Measurements from ENCODE around the gene ZC3HAV1.
A peak's percentile ranks its signal among the peaks of the same experiment; 100 is the strongest.
"Not testable (repeated sequence)": the region's sequence is repeated elsewhere in the genome, so short reads cannot be mapped to it uniquely, and the experiment has no call there.

Gene ZC3HAV1

DNA sequence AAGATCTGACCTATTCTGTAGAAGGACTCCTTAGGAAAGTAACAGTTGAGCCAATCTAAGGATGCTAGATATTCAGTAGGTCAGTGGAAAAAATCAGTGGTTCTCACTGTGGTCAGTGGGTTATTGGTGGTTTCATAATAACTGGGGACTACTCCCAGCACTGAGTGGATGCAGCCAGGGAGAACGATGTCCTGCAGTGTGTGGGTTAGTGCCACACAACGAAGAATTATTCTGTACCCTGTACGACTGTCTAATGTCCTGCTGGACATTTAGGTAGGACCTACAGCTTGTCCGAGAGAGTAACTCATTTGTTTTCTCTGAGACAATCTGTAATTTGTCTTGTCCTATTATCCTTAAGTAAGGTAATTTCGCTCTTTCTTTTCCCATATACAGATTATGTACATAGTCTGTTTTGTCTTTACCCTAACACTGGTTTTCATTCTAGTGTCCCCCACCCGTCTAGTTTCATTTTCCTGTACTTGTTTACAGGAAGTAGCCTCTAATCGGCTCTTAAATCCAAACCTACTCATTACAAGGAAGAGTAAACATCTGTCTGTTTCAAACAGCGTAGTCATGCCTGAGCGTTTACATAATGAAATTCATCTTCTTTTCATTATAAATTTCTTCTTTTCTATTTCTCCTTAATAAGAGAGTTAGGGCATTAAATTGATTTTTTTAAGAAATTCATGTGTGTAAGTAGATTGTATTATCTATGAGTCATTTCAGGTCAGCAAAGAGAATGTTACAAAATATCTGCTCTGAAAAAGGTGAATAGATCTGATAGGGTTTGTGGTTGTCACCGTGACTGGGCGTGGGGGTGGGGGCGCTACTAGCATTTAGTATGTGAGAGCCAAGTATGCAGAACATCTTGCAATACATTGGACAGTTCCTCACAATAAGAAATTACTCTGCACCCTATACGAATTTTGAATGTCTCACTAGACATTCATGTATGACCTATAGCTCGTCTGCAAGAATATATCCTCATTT is 65.4 kb downstream of the ZC3HAV1 start:
- Mint-ChIP-seq H3K4me3 (no peak overlapping the region), H3K27me3 (no peaks in the 10 kb centered on the region), H3K4me1 (peaks cover 55% of the 10 kb centered on the region), H3K36me3 (ENCODE audit: low read depth) (peaks cover 55% of the 10 kb centered on the region), H3K27ac (peak overlapping the region; percentile 60), H3K9me3 (peaks cover 4% of the 10 kb centered on the region)
- ATAC-seq (peak; percentile 59), DNase-seq (peak; percentile 63)

DNA sequence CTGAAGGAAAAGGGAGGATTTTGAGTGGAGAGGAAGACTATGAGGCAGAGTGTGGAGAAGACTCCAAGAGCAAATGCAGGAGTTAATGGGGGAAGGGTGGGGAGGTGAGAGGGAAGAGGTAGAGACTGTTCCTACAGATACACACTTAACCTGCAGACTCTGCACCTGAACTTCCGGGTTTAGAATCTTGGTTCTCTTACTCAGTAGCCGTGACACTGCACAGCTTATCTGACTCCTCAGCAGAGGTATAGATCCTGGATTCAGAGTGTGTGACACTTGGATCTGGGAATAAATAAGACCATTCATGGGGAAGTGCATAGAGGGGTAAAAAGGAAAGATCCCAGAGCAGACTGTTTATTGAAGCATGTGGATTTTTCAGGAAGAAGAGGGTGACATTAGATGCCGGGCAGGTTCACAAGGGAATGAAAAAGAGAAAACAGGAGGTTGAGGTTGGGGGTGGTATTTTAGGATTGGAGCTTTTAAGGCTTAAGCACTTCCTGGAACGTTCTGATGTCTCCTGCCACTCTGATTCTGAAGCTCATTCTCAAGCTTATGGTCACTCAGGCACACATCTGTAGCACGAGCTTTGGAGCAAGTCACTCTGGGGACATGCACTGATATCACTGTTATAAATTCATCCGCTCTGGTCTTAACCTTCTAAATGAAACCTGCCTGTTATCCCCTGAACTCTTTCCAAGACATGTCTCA is 68.0 kb downstream of the ZC3HAV1 start:
- no peaks in the 10 kb centered on the region for H3K27me3 Mint-ChIP-seq
- H3K9me3 Mint-ChIP-seq, result peaks cover 4% of the 10 kb centered on the region
- H3K4me1 Mint-ChIP-seq, result peaks cover 37% of the 10 kb centered on the region
- peaks cover 32% of the 10 kb centered on the region for H3K36me3 Mint-ChIP-seq (ENCODE audit: low read depth)
- ATAC-seq, result no peak
- H3K4me3 Mint-ChIP-seq, result no peak overlapping the region
- DNase-seq, result no peak
- H3K27ac Mint-ChIP-seq, result no peak overlapping the region

- H3K9me3 Mint-ChIP-seq, result no peaks in the 10 kb centered on the region
- peaks cover 15% of the 10 kb centered on the region for H3K36me3 Mint-ChIP-seq (ENCODE audit: low read depth)
- H3K4me1 Mint-ChIP-seq, result peaks cover 28% of the 10 kb centered on the region
- ATAC-seq (no peak), DNase-seq (no peak)
- peaks cover 2% of the 10 kb centered on the region for H3K27me3 Mint-ChIP-seq
- no peak overlapping the region for H3K27ac Mint-ChIP-seq
- H3K4me3 Mint-ChIP-seq, result no peak overlapping the region
These were observed 70.8 kb downstream of the ZC3HAV1 start for GRCh38 chr7:139038691-139039090.

DNA sequence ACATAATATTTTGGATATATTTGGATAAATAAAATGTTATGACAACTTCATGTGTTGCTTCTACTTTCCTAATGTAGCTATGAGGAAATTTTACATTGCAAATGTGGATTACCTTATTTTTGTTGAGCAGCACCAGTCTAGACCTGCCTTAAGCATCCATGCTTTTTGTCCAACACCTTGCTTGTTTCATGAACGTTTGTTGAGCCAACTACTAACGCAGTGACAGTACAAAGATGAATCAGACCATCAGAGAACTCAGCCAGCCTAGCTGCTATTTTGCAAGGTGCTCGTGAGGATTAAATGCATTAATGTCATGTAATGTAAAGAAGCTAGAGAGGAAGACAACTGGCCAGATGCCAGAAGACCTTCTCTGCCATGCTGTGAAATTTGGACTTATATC is 72.6 kb downstream of the ZC3HAV1 start:
- DNase-seq (no peak), ATAC-seq (no peak)
- no peak overlapping the region for H3K27ac Mint-ChIP-seq
- peaks cover 2% of the 10 kb centered on the region for H3K27me3 Mint-ChIP-seq
- H3K4me1 Mint-ChIP-seq, result peaks cover 26% of the 10 kb centered on the region
- peaks cover 19% of the 10 kb centered on the region for H3K36me3 Mint-ChIP-seq (ENCODE audit: low read depth)
- no peaks in the 10 kb centered on the region for H3K9me3 Mint-ChIP-seq
- peak overlapping the region; percentile 84 for H3K4me3 Mint-ChIP-seq

DNA sequence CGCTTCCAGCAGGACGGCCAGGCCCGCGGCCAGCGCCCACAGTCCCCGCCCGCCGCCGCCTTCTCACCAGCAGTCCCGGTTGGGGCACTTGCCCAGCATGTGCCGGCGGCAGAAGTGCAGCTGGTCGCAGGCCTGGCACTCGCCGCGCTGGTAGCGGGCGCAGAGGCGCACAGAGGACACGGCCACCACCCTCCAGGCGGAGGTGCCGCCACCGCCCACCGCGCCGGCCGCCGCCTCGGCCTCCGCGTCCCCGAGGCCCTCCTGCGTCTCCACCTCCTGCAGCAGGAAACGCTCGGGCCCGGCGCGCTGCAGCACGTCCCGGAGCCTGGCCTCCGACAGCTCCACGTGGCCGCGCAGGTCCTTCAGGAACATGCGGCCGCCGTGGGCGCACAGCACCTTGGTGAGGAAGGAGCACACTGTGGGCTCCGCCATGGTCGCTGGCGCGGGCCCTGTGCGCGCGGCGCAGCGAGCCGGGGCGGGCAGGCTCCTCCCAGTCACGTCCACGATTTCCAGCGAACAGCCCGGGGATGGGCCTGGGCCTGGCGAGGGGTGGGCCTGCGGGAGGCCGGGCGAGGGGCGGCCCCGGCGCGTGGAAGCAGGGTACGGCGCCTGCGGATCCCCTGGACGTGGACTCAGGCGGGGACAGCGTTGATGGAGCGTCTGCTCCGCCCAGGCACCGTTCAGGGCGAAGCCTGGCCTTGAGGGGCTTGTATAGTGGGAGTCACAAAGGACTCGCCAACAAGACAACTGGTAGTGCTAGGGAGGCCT is 73.8 kb downstream of the ZC3HAV1 start, which contains the start of gene ZC3HAV1L:
ZC3HAV1L (minus strand) TSS at position 457 of the 768 bp plus-strand sequence; CDS start at position 432, 25 bp downstream.
- DNase-seq (peak; percentile 74), ATAC-seq (peak; percentile 92)
- Mint-ChIP-seq H3K4me3 (peak within 1 kb of the TSS; percentile 84), H3K27ac (peak within 1 kb of the TSS; percentile 76), H3K27me3 (peaks cover 2% of the 10 kb centered on the region), H3K36me3 (ENCODE audit: low read depth) (peaks cover 25% of the 10 kb centered on the region), H3K9me3 (no peaks in the 10 kb centered on the region), H3K4me1 (peaks cover 26% of the 10 kb centered on the region)

- Mint-ChIP-seq H3K27ac (peak overlapping the region; percentile 76), H3K27me3 (peaks cover 2% of the 10 kb centered on the region), H3K36me3 (ENCODE audit: low read depth) (peaks cover 28% of the 10 kb centered on the region), H3K9me3 (no peaks in the 10 kb centered on the region), H3K4me3 (peak overlapping the region; percentile 84), H3K4me1 (peaks cover 26% of the 10 kb centered on the region)
- DNase-seq (peak; percentile 48), ATAC-seq (peak; percentile 29)
These were observed 74.5 kb downstream of the ZC3HAV1 start for GRCh38 chr7:139034855-139035585.

DNA sequence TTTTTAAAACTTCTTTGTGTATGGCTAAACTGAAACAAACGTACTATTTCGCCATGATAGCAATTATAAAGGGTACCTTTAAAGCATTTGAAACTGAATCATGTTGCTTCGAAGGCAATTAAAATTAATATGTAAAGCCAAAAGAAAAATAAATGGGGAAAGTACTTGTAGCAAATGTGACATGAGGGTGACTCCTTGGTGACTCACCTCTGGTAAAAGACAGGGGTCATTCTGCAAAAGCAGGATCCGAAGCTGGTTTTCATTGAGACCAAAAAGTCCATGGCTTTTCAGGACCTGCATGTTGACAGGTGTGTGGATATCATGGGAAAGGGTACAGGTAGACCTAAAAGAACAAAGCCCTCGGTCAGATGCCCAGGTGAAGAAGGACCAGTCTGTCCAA is 75.2 kb downstream of the ZC3HAV1 start:
- no peak overlapping the region for H3K27ac Mint-ChIP-seq
- H3K4me1 Mint-ChIP-seq, result peaks cover 26% of the 10 kb centered on the region
- peak overlapping the region; percentile 84 for H3K4me3 Mint-ChIP-seq
- H3K36me3 Mint-ChIP-seq (ENCODE audit: low read depth), result peaks cover 34% of the 10 kb centered on the region
- peaks cover 2% of the 10 kb centered on the region for H3K27me3 Mint-ChIP-seq
- no peaks in the 10 kb centered on the region for H3K9me3 Mint-ChIP-seq
- ATAC-seq (no peak), DNase-seq (no peak)

- peaks cover 26% of the 10 kb centered on the region for H3K4me1 Mint-ChIP-seq
- DNase-seq, result no peak
- H3K4me3 Mint-ChIP-seq, result peak overlapping the region; percentile 84
- ATAC-seq, result no peak
- peaks cover 39% of the 10 kb centered on the region for H3K36me3 Mint-ChIP-seq (ENCODE audit: low read depth)
- peaks cover 2% of the 10 kb centered on the region for H3K27me3 Mint-ChIP-seq
- H3K9me3 Mint-ChIP-seq, result no peaks in the 10 kb centered on the region
- H3K27ac Mint-ChIP-seq, result no peak overlapping the region
These were observed 76.0 kb downstream of the ZC3HAV1 start for GRCh38 chr7:139033346-139034114.

- peaks cover 46% of the 10 kb centered on the region for H3K36me3 Mint-ChIP-seq (ENCODE audit: low read depth)
These were observed 77.0 kb downstream of the ZC3HAV1 start for GRCh38 chr7:139032473-139032872.

GRCh38 chr7:139029353-139029752 is 80.2 kb downstream of the ZC3HAV1 start:
- Mint-ChIP-seq H3K4me1 (peaks cover 11% of the 10 kb centered on the region), H3K4me3 (no peak overlapping the region), H3K9me3 (no peaks in the 10 kb centered on the region), H3K27me3 (no peaks in the 10 kb centered on the region), H3K27ac (no peak overlapping the region), H3K36me3 (ENCODE audit: low read depth) (peaks cover 66% of the 10 kb centered on the region)
- ATAC-seq, result no peak
- DNase-seq, result no peak

More at GRCh38 chr7:139032473-139032872, 77.0 kb downstream of the ZC3HAV1 start:
- Mint-ChIP-seq H3K4me3 (no peak overlapping the region), H3K27ac (no peak overlapping the region), H3K4me1 (peaks cover 26% of the 10 kb centered on the region), H3K27me3 (peaks cover 2% of the 10 kb centered on the region), H3K9me3 (no peaks in the 10 kb centered on the region)
- ATAC-seq, result no peak
- no peak for DNase-seq

DNA sequence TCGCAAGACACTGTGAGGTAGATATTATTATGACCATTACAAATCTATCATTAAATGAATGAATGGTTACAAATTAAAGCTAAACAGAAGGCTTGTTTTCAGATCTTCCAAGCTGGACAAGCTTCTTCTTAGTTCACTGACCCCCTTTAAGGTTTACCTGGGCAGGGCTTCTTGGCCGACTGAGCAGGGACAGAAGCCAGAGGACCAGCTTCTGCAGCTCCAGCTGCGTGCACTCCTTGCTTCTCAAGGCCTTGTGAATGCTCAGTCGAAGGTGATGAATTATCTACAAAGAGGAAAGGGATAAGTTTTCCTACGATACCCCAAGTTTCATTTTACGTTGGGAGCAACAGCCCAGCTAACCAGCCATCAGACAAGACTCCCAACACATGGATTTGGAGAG is 83.0 kb downstream of the ZC3HAV1 start:
- Mint-ChIP-seq H3K27me3 (no peaks in the 10 kb centered on the region), H3K9me3 (no peaks in the 10 kb centered on the region), H3K36me3 (ENCODE audit: low read depth) (peaks cover 63% of the 10 kb centered on the region), H3K4me3 (no peak overlapping the region), H3K27ac (no peak overlapping the region), H3K4me1 (no peaks in the 10 kb centered on the region)
- ATAC-seq, result no peak
- no peak for DNase-seq

- DNase-seq, ATAC-seq, H3K4me3 Mint-ChIP-seq, H3K27me3 Mint-ChIP-seq, H3K9me3 Mint-ChIP-seq, H3K27ac Mint-ChIP-seq, H3K4me1 Mint-ChIP-seq: not testable (repeated sequence)
- peaks cover 57% of the 10 kb centered on the region for H3K36me3 Mint-ChIP-seq (ENCODE audit: low read depth)
These were observed 83.7 kb downstream of the ZC3HAV1 start for GRCh38 chr7:139025861-139026260.

GRCh38 chr7:139023076-139023475 is 86.4 kb downstream of the ZC3HAV1 start:
- ATAC-seq (no peak), DNase-seq (no peak)
- Mint-ChIP-seq H3K36me3 (ENCODE audit: low read depth) (peaks cover 41% of the 10 kb centered on the region), H3K4me3 (no peak overlapping the region), H3K27me3 (no peaks in the 10 kb centered on the region), H3K4me1 (no peaks in the 10 kb centered on the region), H3K9me3 (no peaks in the 10 kb centered on the region), H3K27ac (no peak overlapping the region)

Data from activated naive CD8-positive, alpha-beta T cell treated with anti-CD3 and anti-CD28 coated beads, Interleukin-2, amount 50 U/mL, for 24 hours (primary cell).